HG02973 (cell line): Measurements from ENCODE around the gene ARHGAP33.
"Not testable (repeated sequence)": the region's sequence is repeated elsewhere in the genome, so short reads cannot be mapped to it uniquely, and the experiment has no call there.

Experiments used
- ATAC-seq: cut with Tn5 transposase; IDR thresholded peaks from one replicate; pipeline ENCODE4 v1.9.1; 2021; ENCODE audit warnings: moderate library complexity; ENCODE audit not compliant: unreplicated experiment

ARHGAP33 gene

DNA sequence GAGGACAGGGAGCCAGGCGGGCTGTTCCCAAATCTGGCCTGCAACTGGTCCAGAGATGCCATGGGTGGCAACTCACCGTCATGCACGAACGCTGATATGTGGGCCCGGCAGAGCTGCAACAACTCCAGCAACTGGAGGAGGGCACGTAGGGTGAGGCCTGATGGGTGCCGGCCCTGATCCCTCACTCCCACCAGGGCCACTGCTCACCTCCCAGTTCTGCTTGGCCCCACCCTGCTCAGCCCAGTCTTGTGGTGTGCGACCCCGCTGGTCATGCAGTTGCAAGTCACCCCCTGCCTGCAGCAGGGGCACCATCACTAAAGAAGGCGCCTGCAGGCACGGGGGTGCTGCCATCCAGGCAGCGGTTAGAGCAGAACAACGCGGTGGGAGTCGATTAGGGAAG, 16.9 kb downstream of the ARHGAP33 start:
- ATAC-seq, result no peak

DNA sequence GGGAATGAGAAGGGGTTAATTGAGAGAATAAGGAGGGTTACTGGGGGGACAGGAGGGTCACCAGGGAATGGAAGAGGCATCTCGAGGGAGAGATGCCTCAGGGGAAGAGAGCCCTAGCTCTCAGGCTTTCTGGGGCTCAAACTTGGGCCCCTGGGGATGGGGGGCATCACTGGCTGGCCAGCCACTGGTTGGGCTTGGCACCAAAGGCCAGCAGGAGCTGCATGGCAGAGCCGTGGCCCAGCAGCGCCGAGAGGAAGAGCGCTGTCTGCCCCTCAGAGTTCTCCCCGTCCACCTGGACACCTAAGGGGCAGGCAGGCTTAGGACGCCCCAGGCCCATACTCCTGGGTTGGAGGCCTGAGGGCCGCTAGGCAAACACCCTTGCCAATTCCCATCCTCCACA, 17.5 kb downstream of the ARHGAP33 start:
- ATAC-seq, result no peak

DNA sequence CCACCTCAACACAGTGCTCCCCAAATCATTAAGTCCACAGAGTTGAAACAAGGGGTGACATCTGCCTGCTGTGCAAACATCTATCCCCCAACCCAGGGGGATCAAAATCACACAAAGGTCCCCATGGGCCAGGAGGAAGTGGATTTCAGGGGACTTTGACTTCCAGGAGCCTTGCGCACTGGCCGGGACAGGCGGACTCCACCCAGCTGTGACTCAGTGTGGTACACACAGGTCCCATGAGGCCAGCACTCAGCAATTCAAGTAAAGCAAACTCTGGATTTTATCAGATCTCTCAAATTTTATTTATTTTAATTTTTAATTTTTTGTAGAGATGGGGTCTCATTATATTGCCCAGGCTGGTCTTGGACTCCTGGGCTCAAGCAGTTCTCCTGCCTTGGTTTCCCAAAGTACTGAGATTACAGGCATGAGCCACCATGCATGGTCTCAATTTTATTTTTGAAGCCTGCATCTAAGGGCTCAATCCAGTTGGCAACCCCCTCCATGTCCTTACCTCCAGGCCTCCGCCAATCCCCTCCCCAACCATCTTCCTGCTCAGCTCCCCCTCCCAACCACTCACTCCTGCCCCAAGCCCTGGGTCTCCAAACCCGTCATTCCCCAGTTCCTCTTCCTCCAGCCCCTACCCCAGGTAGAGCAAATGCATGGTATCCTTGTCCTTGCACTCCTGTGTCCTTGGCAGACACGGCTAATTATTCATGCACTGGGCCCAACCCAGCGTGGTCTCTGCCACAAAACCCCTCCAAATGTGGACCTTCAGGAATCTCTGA, 18.2 kb downstream of the ARHGAP33 start:
- no peak for ATAC-seq

DNA sequence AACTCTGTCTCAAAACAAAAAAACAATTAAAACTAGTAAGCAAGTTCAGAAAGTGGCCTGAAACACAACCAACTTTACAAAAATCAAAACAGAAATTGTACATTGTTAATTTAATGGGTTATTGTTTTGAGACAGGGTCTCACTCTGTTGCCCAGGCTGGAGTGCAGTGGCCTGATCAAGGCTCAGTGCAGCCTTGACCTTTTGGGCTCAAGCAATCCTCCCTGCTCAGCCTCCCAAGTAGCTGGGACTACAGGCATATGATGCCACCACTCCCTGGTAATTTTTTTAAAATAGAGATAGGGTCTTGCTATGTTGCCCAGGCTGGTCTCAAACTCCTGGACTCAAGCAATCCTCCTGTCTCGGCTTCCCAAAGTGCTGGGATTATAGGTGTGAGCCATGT, 20.2 kb downstream of the ARHGAP33 start:
- ATAC-seq, result not testable (repeated sequence)

DNA sequence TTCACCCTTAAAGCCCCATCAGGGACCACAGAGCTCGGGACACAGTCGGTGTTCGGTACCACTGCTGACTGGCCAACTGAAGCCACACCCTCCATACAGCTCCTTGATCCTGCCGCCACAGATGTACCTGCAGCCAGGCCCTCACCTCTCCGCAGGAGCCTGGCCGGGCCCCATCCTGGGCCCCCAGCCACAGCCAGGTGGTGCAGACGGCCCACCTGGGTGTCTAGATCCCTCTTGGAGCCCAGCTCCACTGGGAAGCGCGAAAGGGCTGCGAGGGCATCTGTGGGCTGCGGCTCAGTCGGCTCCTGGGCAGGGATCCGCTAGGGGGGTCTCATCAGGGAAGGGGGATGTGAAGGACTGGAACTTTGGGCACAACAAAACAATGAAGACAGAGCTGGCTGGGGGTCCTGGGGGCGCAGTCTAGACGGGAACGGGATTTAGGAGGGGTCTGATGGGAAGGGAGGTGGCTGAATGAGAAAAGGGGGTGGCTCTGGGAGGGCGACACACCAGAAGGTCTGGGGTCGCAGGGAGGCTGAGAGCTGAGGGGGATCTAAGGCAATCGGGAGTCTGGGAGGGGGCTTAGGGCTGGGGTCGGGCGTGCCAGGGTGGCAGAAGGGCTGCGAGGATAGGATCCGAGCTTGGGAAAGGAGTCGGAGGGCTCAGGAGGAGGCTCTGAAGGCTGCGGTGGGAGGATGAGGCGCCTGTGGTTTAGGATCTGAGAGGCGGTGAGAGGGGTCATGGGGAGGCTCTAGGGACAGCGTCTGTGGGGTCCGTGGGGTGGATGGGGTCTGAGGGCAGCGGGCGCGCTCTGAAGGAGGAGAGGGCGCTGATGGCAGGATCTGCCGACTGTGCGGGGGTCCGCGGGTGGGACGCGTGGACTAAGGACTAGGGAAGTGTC, 21.5 kb downstream of the ARHGAP33 start:
- ATAC-seq, result no peak

DNA sequence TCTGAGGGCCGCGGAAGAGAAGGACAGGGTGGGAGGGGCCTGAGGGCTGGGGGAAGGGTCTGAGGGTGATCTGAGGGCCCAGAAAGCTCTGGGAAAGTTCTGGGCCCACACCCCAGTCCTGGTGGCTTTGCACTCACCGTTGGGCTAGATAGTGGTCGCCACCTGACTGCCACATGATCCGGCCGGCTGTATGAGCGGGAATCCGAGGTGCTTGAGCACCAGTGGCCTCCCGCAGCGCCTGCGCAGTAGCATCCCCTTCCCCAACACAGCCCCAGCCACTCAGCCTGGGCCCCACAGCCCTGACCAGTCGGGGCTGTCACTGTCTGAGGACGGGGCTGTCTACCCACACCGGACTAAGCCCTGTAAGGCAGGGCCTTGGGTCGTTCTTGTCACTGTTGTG, 22.3 kb downstream of the ARHGAP33 start:
- ATAC-seq, result no peak

DNA sequence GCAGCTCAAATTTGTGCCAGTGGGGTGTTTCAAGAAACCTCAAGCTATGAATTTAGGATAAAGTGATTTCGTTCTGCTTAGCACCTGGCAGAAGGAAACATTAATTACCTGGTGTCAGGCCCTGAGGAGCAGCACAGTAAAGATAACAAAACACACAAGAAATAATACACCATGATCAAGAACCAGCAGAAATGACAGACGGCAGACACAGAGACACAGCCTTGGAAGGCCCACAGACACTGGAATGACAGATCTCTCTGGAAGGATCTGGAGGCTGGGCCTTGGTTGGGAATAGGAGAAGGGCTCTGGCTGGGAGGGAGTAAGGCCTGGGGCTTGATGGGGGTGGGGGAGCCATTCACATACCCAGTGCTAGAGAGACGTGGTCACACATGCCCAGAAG, 26.5 kb downstream of the ARHGAP33 start:
- no peak for ATAC-seq

DNA sequence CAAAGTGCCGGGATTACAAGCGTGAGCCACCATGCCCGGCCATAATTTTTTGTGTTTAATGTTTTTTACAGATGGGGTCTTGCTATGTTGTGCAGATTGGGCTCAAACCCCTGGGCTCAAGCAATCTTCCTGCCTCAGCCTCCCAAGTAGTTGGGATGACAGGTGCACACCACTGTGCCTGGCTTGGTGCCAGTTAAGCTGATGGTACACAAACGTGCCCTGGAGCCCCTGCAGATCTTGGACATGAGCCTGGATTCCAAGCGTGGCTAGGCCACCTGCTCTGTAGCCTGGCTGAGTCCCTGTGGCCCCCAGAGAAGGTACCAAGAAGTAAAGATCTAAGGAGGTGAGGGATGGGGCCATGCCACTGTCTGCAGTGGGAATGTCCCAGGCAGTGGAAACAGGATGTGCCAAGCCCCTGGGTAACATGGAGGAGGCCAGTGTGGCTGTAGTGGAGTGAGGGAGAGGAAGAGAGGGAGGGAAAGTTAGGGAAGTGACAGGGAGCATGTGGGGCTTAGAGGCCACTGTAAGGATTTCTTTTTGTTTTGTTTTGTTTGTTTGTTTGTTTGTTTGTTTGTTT, 30.2 kb downstream of the ARHGAP33 start:
- no peak for ATAC-seq

DNA sequence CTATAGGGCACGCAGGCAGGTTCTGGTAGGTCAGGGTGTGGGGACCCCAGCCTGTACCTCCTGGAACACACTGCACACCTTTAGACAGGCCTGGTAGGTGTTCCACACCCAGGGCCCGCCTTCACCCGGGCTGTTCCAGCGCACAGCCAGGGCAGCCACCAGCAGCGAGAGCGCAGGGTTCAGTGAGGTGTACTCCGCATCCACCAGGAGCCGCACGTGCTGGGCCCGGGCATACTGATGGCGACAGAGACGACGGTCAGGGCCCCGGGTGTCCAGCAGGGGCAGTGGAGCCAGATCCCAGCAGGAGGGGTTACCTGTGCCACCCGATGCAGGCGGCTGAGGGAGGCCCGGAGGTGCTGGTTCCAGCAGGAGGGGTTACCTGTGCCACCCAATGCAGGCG, 31.2 kb downstream of the ARHGAP33 start:
- ATAC-seq, result no peak

DNA sequence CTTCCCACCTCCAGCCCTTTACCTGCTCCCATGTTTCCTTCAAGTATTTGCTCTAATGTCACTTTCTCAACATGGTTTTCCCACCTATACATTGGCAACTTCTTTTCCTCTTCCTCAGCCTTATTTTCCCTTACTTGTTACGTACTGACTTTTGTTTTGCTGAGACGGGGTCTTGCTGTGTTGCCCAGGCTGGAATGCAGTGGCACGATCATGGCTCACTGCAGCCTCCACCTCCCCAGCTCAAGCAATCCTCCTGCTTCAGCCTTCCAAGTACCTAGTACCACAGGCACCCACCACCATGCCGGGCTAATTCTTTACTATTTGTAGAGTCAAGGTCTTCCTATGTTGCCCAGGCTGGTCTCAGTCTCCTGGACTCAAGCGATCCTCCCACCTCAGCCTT, 32.3 kb downstream of the ARHGAP33 start:
- no peak for ATAC-seq

DNA sequence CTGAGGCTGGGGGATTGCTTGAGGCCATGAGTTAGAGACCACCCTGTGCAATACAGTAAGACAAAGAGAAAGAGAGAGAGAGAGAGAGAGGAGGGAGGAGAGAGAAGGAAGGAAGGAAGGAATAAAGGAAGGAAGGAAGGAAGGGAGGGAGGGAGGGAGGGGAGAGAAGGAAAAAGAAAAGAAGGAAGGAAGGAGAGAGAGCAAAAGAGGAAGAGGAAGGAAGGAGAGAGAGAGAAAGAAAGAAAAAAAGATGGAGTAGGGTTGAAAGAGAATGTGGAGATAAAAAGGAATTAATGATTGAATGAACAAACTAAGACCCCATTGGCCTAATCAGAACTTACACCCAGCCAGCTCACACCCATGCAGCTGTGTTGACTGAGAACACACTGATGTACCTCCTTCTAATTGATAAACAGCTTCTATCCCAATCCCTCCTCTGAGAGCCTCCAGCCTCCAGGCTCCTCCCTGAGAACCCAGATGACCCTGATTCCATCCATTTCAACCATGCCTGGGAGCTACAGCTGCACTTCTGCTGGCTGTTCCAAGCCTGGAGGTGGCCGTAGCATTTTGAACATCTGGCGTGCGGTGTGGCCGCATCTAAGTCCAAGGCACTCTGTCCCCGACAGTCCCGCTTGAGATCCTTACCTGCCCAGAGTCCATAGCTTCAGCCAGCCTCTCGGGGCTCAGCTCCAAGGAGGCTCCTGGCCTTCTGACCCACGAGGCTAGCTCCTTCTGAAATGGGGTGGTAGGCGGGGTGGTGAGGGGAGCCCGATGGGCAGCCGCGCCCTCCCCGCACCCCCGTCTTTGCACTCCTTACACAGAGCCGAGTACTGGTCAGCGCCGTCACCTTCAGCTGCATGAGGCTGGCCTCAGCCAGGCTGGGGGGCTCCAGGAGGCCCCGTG, 36.2 kb downstream of the ARHGAP33 start:
- no peak for ATAC-seq

DNA sequence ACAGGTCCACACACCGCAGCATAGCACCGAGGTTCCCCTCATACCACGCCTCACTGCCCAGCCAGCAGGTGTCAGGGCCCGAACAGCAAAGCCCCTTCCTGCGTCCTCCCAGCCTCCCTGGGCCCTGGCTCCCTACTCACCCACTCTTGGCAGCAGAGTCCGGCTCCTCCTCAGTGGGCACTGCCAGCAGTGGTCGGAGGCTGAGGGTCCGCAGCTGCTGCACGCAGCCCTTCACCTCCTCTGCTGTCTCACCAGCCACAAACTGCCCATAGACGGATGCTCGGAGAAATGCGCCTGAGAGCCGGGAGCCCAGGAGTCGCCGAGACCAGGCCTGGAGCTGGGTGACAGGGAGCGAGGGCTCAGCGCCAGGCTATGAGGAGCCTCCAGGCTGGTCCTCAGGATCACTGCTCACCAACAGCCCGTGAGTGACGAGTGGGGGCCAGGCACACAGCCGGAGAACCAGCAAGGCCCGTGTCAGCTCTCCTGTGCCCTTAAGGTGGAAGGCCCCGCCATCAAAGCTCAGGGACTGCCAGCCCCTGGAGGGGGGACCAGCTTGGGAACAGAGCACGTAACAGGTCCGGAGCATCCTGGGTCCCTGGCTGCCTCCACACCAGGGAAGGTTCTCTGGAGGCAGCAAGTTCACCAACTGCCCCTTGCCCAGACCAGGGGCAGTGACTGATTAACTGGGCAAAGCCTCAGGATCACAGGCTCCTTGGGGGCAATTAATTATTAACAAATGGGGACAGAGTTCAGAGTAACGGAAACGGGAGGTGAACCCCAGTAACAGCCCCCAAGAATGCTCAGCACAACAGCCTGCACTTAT, 37.1 kb downstream of the ARHGAP33 start, which contains the start of gene PRODH2:
PRODH2 (minus strand) TSS at position 626 of the 823 bp plus-strand sequence; CDS start at position 586, 40 bp downstream.
- no peak for ATAC-seq

DNA sequence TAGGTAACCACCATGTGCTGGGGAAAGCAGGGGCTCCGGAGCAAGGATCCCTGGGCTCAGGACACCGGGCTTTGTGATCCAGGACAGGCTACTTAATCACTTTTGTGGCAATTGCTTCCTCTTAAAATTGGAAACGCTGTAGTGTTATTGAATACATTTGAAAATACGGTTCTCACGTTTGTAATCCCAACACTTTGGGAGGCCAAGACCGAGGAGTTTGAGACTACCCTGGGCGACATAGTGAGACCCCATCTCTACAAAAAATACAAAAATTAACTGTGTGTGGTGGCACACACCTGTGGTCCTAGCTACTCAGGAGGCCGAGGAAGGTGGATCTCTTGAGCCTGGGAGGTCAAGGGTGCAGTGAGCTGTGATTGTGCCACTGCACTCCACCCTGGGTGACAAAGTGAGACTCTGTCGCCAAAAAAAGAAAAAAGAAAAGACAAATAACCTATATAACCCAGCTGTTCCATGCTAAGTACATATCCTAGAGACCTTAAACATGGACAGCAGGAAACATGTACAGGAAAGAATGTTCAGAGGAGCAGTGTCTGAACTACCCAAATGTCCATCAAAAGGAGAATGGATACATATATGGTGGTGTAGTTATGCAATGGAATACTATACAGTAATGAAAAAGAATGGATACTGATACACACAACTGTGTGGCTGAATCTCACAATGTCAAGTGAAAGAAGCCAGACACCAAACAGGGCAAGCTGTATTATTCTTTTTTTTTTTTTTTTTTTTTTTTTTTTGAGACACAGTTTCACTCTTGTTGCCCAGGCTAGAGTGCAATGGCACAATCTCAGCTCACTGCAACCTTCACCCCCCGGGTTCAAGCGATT, 37.9 kb downstream of the ARHGAP33 start:
- no peak for ATAC-seq

DNA sequence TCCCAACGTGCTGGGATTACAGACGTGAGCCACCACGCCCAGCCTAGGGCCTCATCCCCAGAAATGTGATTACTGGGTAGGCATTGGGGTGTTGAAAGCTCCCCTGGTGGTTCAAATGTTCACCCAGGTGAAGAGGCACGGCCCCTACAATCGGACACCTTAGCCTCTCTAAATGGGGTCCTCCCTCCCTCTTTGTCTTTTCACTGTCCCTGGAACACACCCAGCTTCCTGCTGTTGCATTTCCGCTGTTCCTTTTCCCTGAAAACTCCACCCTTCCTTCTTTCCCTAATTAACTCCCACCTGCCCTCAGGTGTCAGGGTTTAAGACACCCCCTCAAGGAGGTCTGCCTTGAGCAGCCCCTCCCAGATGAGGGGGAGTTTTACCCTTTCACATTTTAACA, 40.9 kb downstream of the ARHGAP33 start:
- ATAC-seq, result no peak

DNA sequence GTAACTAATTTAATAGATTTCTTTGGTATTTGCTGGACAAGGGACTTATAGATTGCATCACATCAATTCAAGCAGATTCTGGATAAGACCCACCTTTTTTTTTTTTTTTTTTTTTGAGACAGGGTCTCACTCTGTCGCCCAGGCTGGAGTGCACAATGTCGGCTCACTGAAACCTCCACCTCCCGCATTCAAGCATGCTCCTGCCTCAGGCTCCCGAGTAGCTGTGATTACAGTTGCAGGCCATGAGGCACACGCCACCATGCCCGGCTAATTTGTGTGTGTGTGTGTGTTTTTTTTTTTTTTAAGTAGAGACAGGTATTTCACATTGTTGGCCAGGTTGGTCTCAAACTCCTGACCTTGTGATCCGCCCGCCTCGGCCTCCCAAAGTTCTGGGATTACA, 41.5 kb downstream of the ARHGAP33 start:
- ATAC-seq, result no peak

DNA sequence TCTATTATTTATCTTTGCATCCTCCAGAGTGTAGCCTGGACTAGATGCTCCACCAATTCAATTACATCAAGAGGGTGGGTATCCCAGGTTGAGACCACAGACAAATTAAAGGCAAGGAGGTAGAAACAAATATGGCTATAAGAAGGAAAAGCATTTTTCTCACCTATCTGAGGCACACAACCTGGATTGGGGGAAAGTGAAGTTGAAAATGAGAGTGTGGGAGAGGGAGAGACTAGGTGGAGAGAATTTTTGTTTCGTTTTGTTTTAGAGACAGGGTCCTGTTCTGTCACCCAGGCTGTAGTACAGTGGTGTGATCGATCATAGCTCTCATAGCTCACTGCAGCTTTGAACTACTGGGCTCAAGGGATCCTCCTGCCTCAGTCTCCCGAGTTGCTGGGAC, 43.1 kb downstream of the ARHGAP33 start:
- ATAC-seq, result no peak

DNA sequence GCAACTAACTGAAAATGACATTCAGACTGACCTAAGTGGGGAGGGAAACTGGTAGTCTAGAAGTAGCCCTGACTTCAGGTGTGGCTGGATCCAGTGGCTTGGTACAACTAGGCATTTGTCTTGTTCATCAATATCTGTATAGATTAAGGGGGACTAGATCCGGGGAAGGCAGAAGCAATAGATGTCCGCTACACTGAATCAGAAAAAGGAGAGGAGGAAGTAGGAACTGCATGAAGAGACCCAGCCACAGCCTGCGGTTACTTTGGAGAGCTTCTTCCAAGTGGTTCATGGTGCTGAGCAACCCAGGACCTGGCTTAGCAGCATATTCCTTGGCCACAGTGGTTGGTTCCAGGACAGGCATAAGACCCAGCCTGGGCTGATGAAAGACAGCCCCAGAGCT, 47.2 kb downstream of the ARHGAP33 start:
- ATAC-seq, result no peak

DNA sequence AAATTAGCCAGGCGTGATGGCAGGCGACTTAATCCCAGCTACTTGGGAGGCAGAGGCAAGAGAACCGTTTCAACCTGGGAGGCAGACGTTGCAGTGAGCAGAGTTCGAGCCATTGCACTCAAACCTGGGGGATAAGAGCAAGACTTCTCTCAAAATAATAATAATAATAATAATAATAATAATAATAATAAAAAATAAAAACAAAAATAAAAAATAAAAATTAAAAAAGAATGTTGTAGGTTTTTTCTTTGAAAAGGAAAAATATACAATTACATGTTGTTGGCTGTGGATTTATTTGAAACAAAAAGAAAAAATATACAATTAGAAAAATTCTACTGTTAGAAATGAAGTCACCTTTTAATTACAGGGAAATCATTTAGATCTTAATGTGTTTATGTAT, 48.8 kb downstream of the ARHGAP33 start:
- no peak for ATAC-seq
